ENCODE measurements around the gene TMEM59. TPM values are rescaled to one million over a fixed set of nuclear protein-coding genes. Genes with fewer than 3 reads are reported as not detected.

The TMEM59 gene
- polyA plus RNA-seq, 3 donors: 169 to 925 (median 831) TPM

DNA sequence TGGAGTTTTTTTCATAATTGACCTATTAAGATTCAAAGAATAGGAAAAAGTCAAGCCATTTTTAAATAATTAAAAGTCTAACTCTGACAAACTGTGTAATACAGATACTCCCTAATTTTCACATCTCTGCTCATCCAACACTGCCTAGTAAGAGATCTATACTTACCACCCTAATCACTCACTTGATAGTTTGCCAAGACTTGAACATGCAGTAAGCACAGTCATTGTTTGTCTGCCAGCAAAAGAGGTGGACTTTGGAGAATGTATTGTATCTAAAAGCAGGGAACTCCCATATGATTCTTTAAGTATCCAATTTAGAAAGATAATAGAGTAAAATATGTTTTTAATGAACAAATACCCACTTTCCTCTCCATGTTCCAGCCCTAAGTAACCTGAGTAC, 15.5 kb downstream of the TMEM59 start:
- H3K36me3 ChIP-seq (replicated peaks in 1 of 2; ENCODE audit: control insufficient read depth in 1 of 2, insufficient read depth in 2 of 2, low read length in 2 of 2): peaks cover 98 to 100% of the 10 kb centered on the region in 2 donors
- H3K4me1 ChIP-seq (ENCODE audit: control insufficient read depth in 1 of 2, insufficient read depth in 2 of 2, low read length in 2 of 2): no peaks in the 10 kb centered on the region
- peak overlapping the region in 1 of 7 donors; percentile 12 for H3K27ac Mint-ChIP-seq
- no peak overlapping the region for H3K9ac ChIP-seq (ENCODE audit: insufficient read depth, low read length, poor library complexity, severe bottlenecking)
- no peak overlapping the region for H3K4me2 ChIP-seq (replicated peaks; ENCODE audit: extremely low read depth, low read length, poor library complexity, severe bottlenecking)
- no peaks in the 10 kb centered on the region for H3K9me3 Mint-ChIP-seq
- H3K27me3 ChIP-seq (ENCODE audit: control insufficient read depth in 2 of 2, insufficient read depth in 2 of 2, low read length in 2 of 2): no peaks in the 10 kb centered on the region
- no peak overlapping the region for H3K4me3 ChIP-seq (replicated peaks in 1 of 3; ENCODE audit: low read depth in 2 of 3, low read length in 3 of 3)
- no peak overlapping the region for H3K27ac ChIP-seq (ENCODE audit: low read depth in 1 of 2, low read length in 2 of 2)
- peaks cover 70 to 87% of the 10 kb centered on the region in 2 donors for H3K36me3 Mint-ChIP-seq
- intact Hi-C loops (cut with micrococcal nuclease): no loop called here
- H3K4me3 Mint-ChIP-seq: no peak overlapping the region
- H3K4me1 Mint-ChIP-seq: no peaks in the 10 kb centered on the region
- H2AFZ ChIP-seq (ENCODE audit: insufficient read depth, low read depth, low read length, poor library complexity, severe bottlenecking): no peak overlapping the region
- no peak for DNase-seq
- H3K27me3 Mint-ChIP-seq (ENCODE audit: low read depth in 3 of 3): no peaks in the 10 kb centered on the region
- TF ChIP-seq, protein P1, sequence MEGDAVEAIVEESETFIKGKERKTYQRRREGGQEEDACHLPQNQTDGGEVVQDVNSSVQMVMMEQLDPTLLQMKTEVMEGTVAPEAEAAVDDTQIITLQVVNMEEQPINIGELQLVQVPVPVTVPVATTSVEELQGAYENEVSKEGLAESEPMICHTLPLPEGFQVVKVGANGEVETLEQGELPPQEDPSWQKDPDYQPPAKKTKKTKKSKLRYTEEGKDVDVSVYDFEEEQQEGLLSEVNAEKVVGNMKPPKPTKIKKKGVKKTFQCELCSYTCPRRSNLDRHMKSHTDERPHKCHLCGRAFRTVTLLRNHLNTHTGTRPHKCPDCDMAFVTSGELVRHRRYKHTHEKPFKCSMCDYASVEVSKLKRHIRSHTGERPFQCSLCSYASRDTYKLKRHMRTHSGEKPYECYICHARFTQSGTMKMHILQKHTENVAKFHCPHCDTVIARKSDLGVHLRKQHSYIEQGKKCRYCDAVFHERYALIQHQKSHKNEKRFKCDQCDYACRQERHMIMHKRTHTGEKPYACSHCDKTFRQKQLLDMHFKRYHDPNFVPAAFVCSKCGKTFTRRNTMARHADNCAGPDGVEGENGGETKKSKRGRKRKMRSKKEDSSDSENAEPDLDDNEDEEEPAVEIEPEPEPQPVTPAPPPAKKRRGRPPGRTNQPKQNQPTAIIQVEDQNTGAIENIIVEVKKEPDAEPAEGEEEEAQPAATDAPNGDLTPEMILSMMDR (IDR thresholded peaks at IDR 0.05): no peak
- H3K79me2 ChIP-seq (ENCODE audit: insufficient read depth, low read length): no peaks in the 10 kb centered on the region
- peaks cover 11% of the 10 kb centered on the region for H4K20me1 ChIP-seq (ENCODE audit: insufficient read depth, low read length)
- no peaks in the 10 kb centered on the region for H3K9me3 ChIP-seq (replicated peaks in 1 of 2; ENCODE audit: control insufficient read depth in 1 of 2, insufficient read depth in 1 of 2, low read length in 2 of 2)

DNA sequence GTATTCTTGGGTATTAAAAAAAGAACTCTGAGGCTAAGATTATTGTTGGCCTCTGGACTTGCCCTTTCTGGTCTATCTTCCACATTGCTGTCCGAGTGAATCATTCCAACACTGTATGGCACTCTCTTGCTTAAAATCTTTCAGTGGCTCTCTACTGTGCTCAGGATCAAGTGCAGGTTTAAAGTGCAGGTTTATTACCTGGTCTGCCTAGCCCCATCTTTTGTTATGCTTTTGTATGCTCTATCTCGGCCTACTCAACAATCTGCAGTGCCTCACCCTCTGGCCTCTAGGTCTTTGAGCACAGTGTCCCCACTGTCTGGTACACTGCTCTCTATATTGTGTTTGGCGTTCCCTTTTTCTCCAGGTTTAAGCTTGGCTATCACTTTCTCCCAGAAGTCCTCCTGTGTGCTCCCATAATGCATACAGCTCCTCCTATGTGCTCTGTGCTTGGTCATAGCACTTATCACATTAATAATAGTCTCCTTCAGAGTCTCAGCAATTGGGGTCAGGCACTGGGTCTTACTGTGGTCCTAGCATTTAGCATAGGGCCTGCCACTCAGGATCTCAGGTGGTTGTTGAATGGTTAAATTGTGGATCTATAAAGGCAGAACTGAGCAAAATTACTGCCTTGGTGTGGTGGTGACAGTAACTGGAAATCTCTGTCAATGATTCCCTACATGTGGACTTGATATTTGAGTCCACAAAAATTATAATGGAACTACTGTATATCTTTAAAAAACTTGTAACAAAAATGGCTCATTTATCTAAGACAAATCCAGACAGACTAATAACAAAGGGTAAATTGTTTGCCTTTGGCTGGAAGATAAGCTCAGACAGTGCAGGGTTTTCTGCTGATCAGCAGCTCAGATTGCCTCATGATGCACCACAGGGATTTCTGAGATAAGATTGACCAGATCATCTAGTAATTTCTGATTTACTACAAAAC, 24.4 kb downstream of the TMEM59 start:
- Histone ChIP-seq H3K27me3 (ENCODE audit: control insufficient read depth in 2 of 2, insufficient read depth in 2 of 2, low read length in 2 of 2) (no peaks in the 10 kb centered on the region), H3K4me2 (replicated peaks; ENCODE audit: extremely low read depth, low read length, poor library complexity, severe bottlenecking) (no peak overlapping the region), H4K20me1 (ENCODE audit: insufficient read depth, low read length) (no peaks in the 10 kb centered on the region), H3K27ac (ENCODE audit: low read depth in 1 of 2, low read length in 2 of 2) (no peak overlapping the region), H3K4me1 (ENCODE audit: control insufficient read depth in 1 of 2, insufficient read depth in 2 of 2, low read length in 2 of 2) (no peaks in the 10 kb centered on the region), H3K4me3 (replicated peaks in 1 of 3; ENCODE audit: low read depth in 2 of 3, low read length in 3 of 3) (no peak overlapping the region), H3K36me3 (replicated peaks in 1 of 2; ENCODE audit: control insufficient read depth in 1 of 2, insufficient read depth in 2 of 2, low read length in 2 of 2) (peaks cover 36 to 54% of the 10 kb centered on the region in 2 donors), H2AFZ (ENCODE audit: insufficient read depth, low read depth, low read length, poor library complexity, severe bottlenecking) (no peak overlapping the region), H3K9me3 (replicated peaks in 1 of 2; ENCODE audit: control insufficient read depth in 1 of 2, insufficient read depth in 1 of 2, low read length in 2 of 2) (no peaks in the 10 kb centered on the region), H3K9ac (ENCODE audit: insufficient read depth, low read length, poor library complexity, severe bottlenecking) (no peak overlapping the region), H3K79me2 (ENCODE audit: insufficient read depth, low read length) (no peaks in the 10 kb centered on the region)
- intact Hi-C loops (cut with micrococcal nuclease): no loop called here
- Mint-ChIP-seq H3K9me3 (peaks cover 0 to 1% (median 0%) of the 10 kb centered on the region in 7 donors), H3K4me3 (no peak overlapping the region), H3K27ac (no peak overlapping the region), H3K36me3 (peaks cover 47 to 51% of the 10 kb centered on the region in 2 donors), H3K4me1 (no peaks in the 10 kb centered on the region), H3K27me3 (ENCODE audit: low read depth in 3 of 3) (peaks cover 0 to 1% (median 1%) of the 10 kb centered on the region in 3 donors)
- WGBS (ENCODE audit: insufficient coverage): 93% methylated on average over 3 of the region's 3 CpGs
- TF ChIP-seq, protein P1 (IDR thresholded peaks at IDR 0.05): no peak
- DNase-seq: no peak

Measured in CD14-positive monocyte (primary cell).